NCI-H748 (cell line): ENCODE results near the gene ANKMY1.
A peak's percentile ranks its signal among the peaks of the same experiment; 100 is the strongest.
"Not testable (repeated sequence)": the region's sequence is repeated elsewhere in the genome, so short reads cannot be mapped to it uniquely, and the experiment has no call there.

Experiments
- DNase-seq: peaks from one replicate; lab custom pipeline; 2025; ENCODE audit not compliant: unreplicated experiment; lab: John Stamatoyannopoulos, UW

ANKMY1 gene

DNA sequence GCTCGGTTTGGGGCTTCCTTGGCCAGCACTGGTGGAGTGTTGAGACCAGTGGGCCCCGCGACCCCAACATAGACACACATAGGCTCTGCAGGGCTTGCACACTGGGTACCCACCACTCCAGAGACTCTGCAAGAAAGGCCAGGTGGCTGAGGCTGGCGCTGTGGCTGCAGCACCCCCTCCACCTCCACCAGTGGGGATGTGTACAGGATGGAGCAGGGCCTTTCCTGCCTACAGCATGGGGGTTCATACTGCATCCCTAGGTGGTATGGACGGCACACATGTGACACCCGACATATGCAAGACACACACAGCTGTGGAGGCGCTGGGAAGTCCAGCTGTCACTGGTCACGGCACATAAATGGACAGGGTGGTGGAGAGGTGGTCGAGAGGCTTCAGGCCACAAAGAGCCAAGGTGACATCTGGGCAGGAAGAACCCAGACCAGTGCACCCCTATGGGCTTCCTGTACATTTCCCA lies 11.8 kb upstream of the ANKMY1 start:
- no peak for DNase-seq

DNA sequence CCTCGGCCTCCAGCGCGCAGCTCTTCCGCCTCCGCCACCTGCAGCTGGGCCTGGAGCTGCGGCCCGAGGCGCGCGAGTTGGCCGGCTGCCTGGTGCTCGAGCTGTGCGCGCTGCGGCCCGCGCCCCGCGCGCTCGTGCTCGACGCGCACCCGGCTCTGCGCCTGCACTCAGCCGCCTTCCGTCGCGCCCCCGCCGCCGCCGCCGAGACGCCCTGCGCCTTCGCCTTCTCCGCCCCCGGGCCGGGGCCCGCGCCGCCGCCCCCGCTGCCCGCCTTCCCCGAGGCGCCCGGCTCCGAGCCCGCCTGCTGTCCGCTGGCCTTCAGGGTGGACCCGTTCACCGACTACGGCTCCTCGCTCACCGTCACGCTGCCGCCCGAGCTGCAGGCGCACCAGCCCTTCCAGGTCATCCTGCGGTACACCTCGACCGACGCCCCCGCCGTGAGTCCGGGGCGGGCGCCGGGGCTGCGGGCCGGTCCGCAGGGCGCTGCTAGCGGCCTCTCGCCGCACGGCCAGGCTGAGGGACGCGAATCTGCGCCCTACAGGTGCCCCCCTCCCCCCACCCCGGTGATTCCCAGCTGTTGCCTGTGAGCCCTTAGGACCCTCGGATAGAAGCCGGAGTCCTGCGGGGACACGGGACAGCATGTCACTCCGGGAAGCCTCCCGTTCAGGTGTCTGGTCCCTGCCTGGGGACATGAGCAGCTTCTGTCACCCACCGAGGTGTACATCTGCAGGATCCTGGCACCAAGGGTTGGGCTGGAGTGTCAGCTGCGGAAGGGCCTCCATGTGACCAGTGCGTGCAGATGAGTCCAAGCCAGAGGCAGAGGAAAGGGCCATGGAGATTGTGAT lies 11.1 kb upstream of the ANKMY1 start:
- DNase-seq, result peak; percentile 75

DNA sequence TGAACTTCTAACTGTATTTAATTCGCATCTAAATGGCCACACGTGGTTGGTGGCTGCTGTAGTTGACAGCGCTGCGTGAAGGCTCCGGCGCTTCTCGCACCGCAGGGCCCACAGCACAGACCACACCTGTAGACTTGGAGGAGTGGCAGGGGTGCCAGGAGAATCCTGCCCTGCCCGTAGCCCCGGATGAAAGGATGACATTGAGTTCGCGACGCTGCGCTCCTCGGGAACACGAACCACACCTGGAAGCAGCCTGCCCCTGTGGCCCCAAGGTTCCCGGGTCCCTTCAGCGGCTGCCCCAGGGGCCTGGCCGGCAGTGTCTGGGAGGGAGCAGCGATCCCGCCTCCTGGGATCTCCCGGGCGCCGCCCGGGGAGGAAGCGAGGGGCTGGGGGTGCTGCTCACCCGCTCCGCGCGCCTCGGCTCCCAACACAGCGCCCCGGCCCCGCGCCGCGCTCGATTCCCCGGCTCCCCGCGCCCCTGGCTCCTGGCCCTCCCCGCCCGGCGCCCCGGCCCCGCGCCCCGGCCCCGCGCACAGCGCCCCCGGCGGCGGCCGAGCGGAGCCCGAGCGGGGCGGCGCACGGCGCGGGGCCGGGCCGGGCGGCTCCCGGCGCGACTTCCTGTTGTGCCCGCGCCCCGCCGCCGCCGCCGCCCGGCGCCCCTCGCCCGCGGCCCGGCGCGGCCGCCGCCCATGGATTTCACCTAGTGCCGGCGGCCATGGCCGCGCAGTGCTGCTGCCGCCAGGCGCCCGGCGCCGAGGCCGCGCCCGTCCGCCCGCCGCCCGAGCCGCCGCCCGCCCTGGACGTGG lies 10.3 kb upstream of the ANKMY1 start, which contains the start of gene RNPEPL1:
RNPEPL1 (plus strand) TSS at position 613 of the 806 bp plus-strand sequence; CDS start at position 716, 103 bp downstream.
- DNase-seq, result peak; percentile 71

DNA sequence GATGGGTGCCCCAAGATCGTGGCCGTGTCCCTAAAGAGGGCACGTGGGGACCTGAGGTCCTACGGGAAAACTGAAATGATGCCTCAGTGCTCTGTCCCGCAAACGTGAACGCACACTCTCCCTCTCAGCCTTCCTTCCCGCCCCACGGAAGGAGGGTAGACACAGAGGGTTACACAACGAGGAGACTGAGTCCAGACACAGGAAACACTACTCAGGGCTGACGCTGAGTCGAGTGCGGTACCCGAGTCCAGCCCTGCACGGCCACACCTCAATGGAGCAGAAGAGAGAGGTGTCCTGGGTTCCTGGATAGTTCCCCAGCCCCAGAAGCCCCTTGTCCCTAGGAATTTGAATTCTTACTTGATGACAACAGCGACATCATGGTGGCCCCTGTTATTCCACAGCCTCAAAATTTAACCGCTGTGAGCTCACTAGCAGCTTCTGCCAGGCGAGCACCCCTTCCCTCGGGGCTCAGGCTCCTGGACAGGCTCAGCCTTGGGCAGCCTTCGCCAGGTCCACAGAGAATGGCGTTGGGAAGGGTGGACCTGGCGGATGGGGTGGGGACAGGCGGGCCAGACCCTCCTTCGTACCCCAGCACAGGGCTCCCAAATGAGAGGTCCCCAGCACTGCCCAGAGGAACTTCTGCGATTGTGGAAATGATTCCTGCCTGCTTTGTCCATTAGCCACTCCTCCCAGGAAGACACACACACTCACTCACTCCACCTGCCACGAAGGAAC lies 9.5 kb upstream of the ANKMY1 start:
- peak; percentile 44 for DNase-seq

DNA sequence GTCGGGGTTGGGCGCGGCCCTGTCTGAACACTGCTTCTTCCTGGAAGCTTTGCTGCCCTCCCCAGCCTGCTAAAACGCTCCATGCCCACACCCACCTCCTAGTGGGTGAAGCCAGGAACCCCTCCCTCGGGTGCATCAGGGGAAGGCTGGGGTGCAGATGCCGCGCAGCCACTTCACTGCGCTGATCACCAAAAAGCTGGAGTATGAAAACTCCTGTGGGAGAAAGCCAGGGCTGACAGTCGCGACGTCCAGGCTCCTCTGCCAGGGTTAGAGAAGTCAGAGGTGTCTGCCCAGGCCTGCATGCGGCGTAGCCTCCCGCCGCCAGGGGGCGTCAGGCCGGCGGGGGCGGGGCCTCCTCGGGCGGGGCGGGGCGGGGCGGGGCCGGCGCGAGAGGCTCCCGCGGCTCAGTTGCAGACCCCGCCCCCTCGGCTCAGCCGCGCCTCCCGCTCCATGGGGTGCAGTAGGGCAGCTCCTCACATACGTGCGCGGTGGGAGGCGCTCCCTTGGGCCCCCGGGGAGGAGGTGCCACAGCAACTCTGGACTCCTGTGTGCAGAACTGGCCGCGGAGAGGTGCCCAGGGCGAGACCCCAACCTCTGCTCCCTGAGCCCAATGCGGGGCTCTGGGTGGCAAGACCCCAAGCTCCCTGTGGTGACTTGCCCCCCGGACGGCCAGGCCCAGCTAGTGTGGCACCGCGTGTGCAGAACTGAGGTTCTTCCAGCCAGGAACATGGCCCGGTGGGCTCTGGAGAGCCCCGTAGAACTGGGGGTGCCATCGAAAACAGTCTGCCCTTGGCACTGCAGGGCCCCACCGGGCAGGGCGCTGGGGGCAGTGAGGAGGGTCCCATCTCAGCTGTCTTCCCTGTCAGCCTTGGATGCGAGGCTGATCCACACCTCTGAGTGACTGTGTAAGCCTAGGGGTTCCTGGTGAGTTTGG lies 8.7 kb upstream of the ANKMY1 start:
- peak; percentile 84 for DNase-seq

DNA sequence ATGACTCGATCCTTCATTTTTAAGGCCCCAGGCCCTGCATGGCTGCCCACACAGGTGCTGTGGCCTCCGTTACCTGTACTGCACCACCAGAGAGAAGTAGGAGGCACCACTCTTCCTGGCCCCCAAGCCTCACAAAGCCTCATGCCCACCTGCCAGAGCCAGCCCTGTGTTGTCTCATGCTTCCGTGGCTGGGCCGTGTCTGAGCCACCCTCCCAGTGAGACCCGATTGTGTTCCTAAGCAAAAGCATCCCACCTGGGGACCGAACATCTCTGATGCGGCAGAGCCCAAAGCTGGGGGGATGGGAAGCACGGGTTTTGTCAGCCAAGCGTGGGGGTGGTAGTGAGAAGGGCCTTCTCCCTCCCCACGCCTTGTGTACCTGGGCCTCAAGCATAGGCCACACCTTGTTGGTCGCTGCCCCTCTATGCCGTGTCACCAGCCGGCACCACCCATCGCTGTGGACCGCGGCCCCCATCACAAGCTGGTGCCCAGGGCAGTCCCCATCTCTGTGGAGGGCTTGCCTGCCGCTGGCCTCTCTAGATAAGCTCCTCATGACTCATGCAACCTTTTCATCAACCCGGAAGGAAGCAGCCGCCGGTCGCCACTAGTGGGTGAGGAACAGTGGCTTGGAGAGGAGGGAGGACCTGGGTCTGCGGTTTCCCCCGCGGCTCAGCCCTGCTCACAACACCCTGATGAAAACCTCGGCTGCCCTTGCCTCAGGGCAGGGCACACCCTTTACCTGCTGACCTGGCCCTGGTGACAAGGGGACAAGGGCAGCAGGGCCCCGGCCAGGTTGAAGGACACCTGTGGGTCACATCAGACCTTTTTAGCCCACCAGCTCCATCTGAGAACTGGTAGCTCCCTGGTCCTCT lies 7.8 kb upstream of the ANKMY1 start:
- no peak for DNase-seq

DNA sequence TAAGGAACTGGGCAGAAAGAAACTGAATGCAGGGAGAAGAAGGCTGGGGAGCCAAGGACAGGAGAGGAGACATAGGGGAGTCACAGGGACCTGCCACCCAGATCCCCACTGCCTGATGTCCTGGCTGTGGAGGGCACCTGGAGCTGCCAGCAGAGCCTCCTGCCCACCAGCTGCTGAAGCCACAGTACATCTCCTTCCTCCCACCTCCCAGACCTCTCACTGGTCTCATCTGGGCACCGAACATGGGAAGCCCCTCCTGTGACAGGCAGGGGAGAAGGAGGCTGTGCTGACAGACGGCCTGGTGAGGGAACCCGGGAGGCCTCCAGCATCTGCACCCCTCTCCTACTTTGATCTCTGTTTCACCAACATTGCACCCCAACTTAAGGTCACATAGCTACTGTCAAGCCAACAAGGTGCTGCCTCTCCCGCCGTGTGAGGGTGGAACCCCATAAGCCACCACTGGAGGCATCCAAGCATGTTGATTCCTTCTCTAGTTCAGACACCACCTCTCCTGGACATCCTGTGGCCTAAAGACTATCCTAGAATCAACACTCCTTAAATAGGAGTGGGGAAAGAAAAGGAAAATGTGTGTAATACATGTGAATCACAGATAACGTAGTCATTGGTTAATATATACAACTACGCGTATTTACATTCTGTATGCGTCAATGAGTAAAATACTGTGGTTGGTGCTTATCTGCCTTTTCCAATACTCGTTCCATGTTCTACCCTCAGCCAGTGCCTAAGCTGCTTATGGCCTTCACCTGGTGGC lies 7.0 kb upstream of the ANKMY1 start:
- no peak for DNase-seq

DNA sequence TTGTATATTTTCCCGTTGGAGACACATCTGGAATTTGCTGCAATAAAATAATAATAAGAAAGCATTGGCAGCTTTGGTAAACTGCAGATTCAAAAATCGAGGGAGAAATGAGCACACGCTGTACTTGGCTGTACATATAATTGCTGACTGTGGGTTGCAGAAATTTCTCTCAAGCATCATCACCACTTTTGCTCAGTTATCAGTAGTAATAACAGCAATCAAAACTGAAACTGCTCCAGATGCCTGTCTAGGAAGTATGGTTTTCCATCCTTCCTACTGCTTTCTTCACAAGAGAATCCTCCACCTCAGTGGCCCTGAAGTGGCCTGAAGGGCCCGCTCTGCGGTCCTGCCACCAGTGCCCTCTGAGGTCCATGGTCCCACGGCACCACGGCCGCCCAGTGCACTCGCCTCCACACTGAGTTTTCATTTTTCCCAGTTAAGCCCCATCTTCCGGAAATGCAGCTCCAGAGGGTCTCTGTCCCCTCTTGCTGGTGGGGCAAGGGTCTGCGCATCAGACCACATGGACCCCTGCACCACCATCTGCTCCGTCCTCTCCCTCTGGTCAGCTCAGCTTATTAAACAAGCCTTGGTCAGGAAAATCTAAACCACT lies 6.3 kb upstream of the ANKMY1 start:
- DNase-seq, result no peak

DNA sequence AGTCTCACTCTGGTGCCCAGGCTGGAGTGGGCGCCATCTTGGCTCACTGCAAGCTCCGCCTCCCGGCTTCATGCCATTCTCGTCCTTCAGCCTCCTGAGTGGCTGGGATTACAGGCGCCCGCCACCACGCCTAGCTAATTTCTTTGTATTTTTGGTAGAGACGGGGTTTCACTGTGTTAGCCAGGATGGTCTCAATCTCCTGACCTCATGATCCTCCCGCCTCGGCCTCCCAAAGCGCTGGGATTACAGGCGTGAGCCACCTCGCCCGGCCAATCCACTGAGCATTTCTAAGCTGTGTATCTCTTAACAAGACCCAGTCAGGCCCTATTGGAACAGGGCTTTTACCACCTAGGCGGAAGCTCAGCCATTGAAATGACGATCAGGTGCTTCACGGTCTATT lies 5.4 kb upstream of the ANKMY1 start:
- DNase-seq, result not testable (repeated sequence)

DNA sequence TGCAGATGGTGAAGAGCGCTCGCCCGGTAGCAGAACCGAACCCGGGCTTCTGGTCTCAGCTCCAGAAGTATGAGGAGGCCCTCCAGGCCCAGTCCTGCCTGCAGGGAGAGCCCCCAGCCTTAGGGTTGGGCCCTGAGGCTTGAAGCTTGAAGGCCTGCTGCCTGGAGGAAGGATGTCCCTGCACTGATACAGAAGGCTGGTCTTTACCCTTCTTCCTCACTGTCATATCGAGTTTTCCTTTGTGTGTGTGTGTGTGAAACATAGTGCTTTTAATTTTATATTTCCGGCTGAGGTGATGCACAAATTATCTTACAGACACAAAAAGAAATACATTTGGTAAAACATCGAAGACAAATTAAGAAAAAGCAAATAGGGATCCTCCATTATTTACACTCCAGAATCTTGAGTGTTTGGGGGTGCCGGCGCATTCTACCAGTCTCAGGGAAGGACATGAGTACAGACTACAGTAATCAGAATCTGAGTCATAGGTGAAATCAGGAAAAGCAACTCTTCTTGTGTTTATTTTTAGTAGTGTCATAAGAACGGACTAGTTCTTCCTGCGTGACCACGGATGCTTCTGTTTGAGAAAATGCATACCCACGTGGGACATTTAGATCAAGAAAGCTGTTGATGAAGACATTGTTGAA lies 3.7 kb upstream of the ANKMY1 start:
- DNase-seq, result no peak

DNA sequence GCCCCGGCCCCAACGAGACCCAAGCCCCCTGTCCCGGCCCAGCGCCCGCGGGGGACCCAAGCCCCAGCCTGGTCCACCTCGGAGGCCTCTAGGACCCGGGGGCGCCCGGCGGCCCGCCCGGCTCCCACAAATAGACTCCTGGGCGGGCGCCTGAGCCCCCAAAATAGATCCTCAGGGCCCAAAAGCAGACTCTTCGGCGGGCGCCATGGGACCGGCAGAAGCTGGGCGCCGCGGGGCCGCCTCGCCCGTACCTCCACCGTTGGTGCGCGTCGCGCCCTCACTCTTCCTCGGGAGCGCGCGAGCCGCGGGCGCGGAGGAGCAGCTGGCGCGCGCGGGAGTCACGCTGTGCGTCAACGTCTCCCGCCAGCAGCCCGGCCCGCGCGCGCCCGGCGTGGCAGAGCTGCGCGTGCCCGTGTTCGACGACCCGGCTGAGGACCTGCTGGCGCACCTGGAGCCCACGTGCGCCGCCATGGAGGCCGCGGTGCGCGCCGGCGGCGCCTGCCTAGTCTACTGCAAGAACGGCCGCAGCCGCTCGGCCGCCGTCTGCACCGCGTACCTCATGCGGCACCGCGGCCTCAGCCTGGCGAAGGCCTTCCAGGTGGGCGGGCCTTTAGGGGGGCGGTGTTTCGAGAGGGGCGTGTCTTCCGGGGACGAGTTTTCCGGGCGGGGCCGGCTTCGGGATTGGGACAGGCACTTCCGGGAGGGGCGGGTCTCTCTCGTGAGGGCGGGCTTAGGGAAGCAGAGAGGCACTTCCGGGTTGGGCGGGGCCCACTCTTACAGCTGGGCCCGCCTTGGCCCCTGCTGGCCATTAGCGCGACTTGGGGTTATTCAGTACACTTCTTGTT lies 2.9 kb upstream of the ANKMY1 start:
- peak; percentile 97 for DNase-seq

DNA sequence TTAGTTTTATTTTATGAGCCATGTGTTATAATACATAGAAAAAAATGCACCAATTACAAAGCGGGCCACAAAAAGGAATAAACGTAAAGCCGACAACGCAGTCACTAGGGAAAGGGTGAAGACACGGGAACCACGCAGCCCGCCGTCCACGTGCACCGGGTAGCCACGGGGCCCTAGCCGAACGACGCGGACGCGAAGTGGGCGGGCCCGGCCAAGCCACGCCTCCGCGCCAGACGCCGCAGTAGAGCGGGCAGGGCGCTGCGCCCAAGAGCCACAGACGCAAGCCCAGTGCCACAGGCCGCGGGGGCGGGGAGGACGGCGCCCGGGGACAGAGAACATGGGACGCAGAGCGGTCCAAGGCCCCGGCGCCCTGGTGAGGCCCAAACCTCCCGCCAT lies 2.3 kb upstream of the ANKMY1 start, which contains the start of gene DUSP28:
DUSP28 (plus strand) TSS at position 274 of the 396 bp plus-strand sequence. CDS start 328 bp downstream, outside the sequence.
- peak; percentile 90 for DNase-seq

DNA sequence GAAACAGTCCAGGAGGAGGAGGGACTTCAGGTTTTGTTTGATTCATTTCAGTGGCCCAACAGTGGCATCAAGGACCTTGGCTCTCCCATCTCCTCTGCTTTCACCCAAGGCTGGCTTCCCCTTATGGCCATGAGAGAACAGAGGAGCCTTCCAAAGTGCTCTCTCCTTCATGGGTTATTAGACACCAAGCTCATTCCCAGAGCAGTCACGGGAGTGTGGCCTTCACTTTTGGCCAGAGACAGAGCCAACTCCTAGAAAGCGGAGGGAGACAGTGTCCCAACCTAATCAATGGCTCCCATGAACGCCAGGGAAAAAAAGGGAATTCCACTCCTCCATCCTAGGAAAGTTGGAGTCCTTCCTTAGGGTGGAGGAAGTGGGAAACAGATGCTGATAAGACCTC lies 1.5 kb upstream of the ANKMY1 start:
- DNase-seq, result no peak

DNA sequence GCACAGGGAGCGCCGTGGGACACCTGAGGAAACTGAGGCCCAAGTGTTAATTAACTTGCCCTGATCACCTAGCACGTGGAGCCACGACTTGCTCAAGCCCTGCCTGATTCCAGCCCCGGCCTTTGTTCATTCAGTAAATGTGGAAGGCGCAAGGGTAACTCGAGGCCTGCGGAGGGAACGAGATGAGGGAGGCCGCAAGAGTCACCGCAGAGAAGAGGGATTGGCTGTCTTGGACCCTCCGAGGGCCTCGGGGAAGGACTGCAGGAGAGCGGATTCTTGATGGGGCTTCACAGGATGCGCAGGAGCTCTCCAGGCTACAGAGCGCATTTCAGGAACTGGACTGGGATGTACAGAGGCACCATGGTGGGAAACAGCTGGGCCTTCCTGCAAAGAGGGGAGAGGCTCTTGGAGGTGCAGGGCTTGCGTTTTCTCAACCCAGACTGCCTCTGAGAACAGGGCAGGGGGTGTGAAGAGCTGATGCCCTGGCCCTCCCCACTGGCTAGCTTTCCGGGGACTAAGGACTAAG lies 511 bp upstream of the ANKMY1 start:
- no peak for DNase-seq

DNA sequence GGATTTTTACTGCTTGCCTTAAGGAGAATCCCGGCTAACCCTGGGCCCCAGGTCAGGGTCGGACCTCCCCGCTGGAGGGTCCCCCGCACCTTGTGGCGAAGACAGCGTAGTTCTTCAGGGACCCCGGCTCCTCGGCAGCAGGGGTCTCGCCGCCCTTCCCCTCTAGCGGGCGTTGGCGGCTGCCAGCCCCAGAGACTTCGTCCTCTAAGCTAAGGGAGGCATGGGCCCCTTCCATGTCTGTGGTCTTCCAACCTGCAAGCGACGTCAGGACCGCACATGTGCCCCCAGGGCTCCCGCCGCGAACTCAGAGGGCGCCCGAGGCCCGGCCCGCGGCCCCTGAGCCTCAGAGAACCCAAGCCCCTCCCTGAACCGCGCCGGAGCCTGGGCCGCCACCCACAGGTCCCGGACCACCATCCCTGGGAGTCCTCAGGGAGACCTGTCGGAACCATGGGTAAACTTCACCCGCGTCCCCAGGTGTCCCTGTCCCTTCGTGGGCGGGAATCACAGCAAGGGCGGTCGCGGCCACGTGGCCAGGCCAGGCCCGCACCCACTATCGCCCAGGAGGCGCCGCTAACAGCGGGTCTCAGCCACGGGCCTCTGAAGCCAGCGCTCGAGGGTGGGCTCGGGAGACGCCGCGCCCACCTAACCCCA lies 562 bp downstream of the ANKMY1 start:
- no peak for DNase-seq
